ENCODE data around the gene POLR1E.

POLR1E gene

DNA sequence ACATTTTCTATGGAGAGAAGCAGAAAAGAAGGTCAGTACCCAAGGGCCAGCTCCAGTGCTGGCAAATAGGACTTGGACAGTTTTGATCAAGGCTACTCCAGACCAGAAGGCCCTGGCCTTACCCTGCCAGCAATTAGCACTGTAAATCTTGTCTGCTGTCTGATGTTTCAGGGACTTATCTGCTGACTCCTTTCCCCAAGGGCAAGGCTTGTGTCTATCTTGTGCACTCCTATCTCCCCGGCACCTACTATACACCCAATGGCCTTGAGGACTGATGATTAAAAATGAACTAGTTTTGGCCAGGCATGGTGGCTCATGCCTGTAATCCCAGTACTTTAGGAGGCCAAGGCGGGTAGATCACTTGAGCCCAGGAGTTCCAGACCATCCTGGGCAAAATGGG lies 37.2 kb downstream of the POLR1E start:
- Histone ChIP-seq H3K27me3 (ENCODE audit: insufficient read depth, low read length) (no peaks in the 10 kb centered on the region), H2AK5ac (ENCODE audit: low read length) (no peak overlapping the region), H3K4me2 (ENCODE audit: low read length) (no peak overlapping the region), H4K12ac (ENCODE audit: low read depth, low read length) (no peak overlapping the region), H3K9ac (ENCODE audit: low read length) (no peak overlapping the region), H3K9me3 (ENCODE audit: insufficient read depth, low read depth, low read length) (peaks cover 2% of the 10 kb centered on the region), H3K4me3 (ENCODE audit: low read depth, low read length) (no peak overlapping the region), H3K4me1 (ENCODE audit: control insufficient read depth in 1 of 2, insufficient read depth in 2 of 2, low read length in 2 of 2) (no peaks in the 10 kb centered on the region), H2AFZ (ENCODE audit: insufficient read depth, low read length, poor library complexity) (no peak overlapping the region), H2BK5ac (ENCODE audit: low read depth, low read length, poor library complexity) (no peak overlapping the region), H3K79me2 (ENCODE audit: control insufficient read depth, insufficient read depth, low read length, poor library complexity) (no peaks in the 10 kb centered on the region), H4K8ac (ENCODE audit: low read depth, low read length) (no peak overlapping the region), H2BK120ac (ENCODE audit: insufficient read depth, low read length, poor library complexity) (no peak overlapping the region), H3K36me3 (ENCODE audit: control insufficient read depth in 1 of 2, insufficient read depth in 2 of 2, low read length in 2 of 2) (peaks cover 32 to 48% of the 10 kb centered on the region in 2 experiments), H3K14ac (ENCODE audit: low read length) (no peak overlapping the region), H3K79me1 (ENCODE audit: low read length) (no peaks in the 10 kb centered on the region), H4K91ac (ENCODE audit: low read depth, low read length) (no peak overlapping the region), H3K18ac (ENCODE audit: low read length) (no peak overlapping the region), H2BK12ac (ENCODE audit: low read length) (no peak overlapping the region), H3K27ac (ENCODE audit: low read depth, low read length) (no peak overlapping the region), H3K4ac (ENCODE audit: low read depth, low read length) (no peak overlapping the region), H3K23ac (ENCODE audit: low read length) (no peak overlapping the region)
- no CpG with 5 or more reads among the region's 2 CpGs for WGBS (ENCODE audit: extremely low coverage, insufficient coverage, insufficient read length)
- no peak for DNase-seq

DNA sequence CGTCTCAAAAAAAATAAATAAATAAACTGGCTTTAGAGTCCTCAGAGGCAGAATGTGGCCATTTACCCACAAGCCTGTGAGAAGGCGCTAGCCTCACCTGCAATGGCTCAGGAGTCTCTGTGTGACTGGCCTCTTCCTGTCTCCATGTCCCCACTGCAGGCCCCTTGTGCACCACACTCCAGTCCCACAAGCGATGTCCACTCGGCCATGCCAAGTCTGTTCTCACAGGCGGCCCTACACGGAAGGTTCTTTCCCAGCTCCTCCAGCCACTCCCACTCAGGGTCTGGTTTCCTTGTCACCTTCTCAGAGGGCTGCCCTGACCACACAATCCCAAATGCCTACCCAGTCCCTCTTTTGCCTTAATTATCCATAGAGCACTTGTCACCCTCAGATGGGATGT lies 38.2 kb downstream of the POLR1E start:
- no peaks in the 10 kb centered on the region for H3K79me2 ChIP-seq (ENCODE audit: control insufficient read depth, insufficient read depth, low read length, poor library complexity)
- H3K23ac ChIP-seq (ENCODE audit: low read length) = no peak overlapping the region
- H3K4ac ChIP-seq (ENCODE audit: low read depth, low read length) = no peak overlapping the region
- no peak overlapping the region for H3K18ac ChIP-seq (ENCODE audit: low read length)
- H3K4me1 ChIP-seq (ENCODE audit: control insufficient read depth in 1 of 2, insufficient read depth in 2 of 2, low read length in 2 of 2) = no peaks in the 10 kb centered on the region
- no peak overlapping the region for H4K91ac ChIP-seq (ENCODE audit: low read depth, low read length)
- no peak overlapping the region for H3K4me2 ChIP-seq (ENCODE audit: low read length)
- no peak overlapping the region for H2AFZ ChIP-seq (ENCODE audit: insufficient read depth, low read length, poor library complexity)
- no peak overlapping the region for H4K8ac ChIP-seq (ENCODE audit: low read depth, low read length)
- H2BK12ac ChIP-seq (ENCODE audit: low read length) = no peak overlapping the region
- H3K27me3 ChIP-seq (ENCODE audit: insufficient read depth, low read length) = no peaks in the 10 kb centered on the region
- H3K9ac ChIP-seq (ENCODE audit: low read length) = no peak overlapping the region
- H3K36me3 ChIP-seq (ENCODE audit: control insufficient read depth in 1 of 2, insufficient read depth in 2 of 2, low read length in 2 of 2) = peaks cover 30 to 51% of the 10 kb centered on the region in 2 experiments
- no peak overlapping the region for H3K27ac ChIP-seq (ENCODE audit: low read depth, low read length)
- no peaks in the 10 kb centered on the region for H3K79me1 ChIP-seq (ENCODE audit: low read length)
- no peak overlapping the region for H3K14ac ChIP-seq (ENCODE audit: low read length)
- no peak overlapping the region for H3K4me3 ChIP-seq (ENCODE audit: low read depth, low read length)
- no peak overlapping the region for H2BK5ac ChIP-seq (ENCODE audit: low read depth, low read length, poor library complexity)
- H3K9me3 ChIP-seq (ENCODE audit: insufficient read depth, low read depth, low read length) = no peaks in the 10 kb centered on the region
- no peak for DNase-seq
- H2AK5ac ChIP-seq (ENCODE audit: low read length) = no peak overlapping the region
- no peak overlapping the region for H4K12ac ChIP-seq (ENCODE audit: low read depth, low read length)
- WGBS (ENCODE audit: extremely low coverage, insufficient coverage, insufficient read length) = no CpG with 5 or more reads among the region's 6 CpGs
- H2BK120ac ChIP-seq (ENCODE audit: insufficient read depth, low read length, poor library complexity) = no peak overlapping the region

DNA sequence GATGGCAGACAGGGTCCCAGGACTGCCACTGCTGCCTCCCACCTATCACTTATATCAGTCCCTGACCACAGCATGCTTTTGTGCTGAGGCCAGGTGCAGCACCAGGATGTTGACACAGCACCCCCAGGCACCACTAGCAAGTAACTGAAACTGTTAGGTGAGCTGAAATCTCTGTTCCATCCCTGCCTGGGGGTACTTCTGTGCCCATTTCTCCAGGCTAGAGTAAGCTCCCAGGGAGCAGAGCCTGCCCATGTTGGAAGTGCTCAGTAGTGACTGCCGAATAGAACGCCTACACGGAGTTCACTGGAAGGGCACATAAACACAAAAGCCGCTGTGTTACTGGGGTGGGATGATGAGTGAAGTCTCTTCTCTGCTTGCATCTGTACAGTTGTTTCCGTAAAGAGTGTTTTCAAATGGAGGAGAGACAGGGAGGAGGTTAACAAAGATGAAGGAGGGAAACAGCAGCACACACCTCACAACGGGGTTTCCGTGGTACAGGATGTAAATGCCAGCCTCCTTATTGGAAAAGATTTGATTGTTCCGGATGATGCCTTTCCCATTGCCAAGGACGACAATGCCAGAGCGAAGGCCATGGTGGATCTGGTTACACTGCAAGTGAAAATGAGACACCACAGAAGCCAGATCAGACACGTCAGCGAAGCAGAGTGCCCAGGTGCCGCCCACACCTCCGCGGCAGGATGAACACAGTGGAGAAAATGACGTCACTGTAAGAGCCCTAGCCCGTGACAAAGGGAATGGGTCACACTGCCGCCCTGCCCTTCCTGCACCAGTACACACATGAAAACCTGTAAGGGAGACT lies 43.1 kb downstream of the POLR1E start:
- no peaks in the 10 kb centered on the region for H3K79me2 ChIP-seq (ENCODE audit: control insufficient read depth, insufficient read depth, low read length, poor library complexity)
- no peak overlapping the region for H3K9ac ChIP-seq (ENCODE audit: low read length)
- H3K27ac ChIP-seq (ENCODE audit: low read depth, low read length) = no peak overlapping the region
- no peak overlapping the region for H2BK12ac ChIP-seq (ENCODE audit: low read length)
- H2BK120ac ChIP-seq (ENCODE audit: insufficient read depth, low read length, poor library complexity) = no peak overlapping the region
- H3K18ac ChIP-seq (ENCODE audit: low read length) = no peak overlapping the region
- H3K4me3 ChIP-seq (ENCODE audit: low read depth, low read length) = no peak overlapping the region
- no peaks in the 10 kb centered on the region for H3K4me1 ChIP-seq (ENCODE audit: control insufficient read depth in 1 of 2, insufficient read depth in 2 of 2, low read length in 2 of 2)
- H3K23ac ChIP-seq (ENCODE audit: low read length) = no peak overlapping the region
- H4K91ac ChIP-seq (ENCODE audit: low read depth, low read length) = no peak overlapping the region
- no peak overlapping the region for H3K14ac ChIP-seq (ENCODE audit: low read length)
- H3K27me3 ChIP-seq (ENCODE audit: insufficient read depth, low read length) = no peaks in the 10 kb centered on the region
- H3K79me1 ChIP-seq (ENCODE audit: low read length) = no peaks in the 10 kb centered on the region
- DNase-seq = peak; percentile 35 to 38
- H4K8ac ChIP-seq (ENCODE audit: low read depth, low read length) = no peak overlapping the region
- H2BK5ac ChIP-seq (ENCODE audit: low read depth, low read length, poor library complexity) = no peak overlapping the region
- no CpG with 5 or more reads among the region's 18 CpGs for WGBS (ENCODE audit: extremely low coverage, insufficient coverage, insufficient read length)
- no peak overlapping the region for H3K4me2 ChIP-seq (ENCODE audit: low read length)
- H2AK5ac ChIP-seq (ENCODE audit: low read length) = no peak overlapping the region
- peaks cover 23 to 45% of the 10 kb centered on the region in 2 experiments for H3K36me3 ChIP-seq (ENCODE audit: control insufficient read depth in 1 of 2, insufficient read depth in 2 of 2, low read length in 2 of 2)
- H2AFZ ChIP-seq (ENCODE audit: insufficient read depth, low read length, poor library complexity) = no peak overlapping the region
- no peak overlapping the region for H3K4ac ChIP-seq (ENCODE audit: low read depth, low read length)
- H3K9me3 ChIP-seq (ENCODE audit: insufficient read depth, low read depth, low read length) = no peaks in the 10 kb centered on the region
- no peak overlapping the region for H4K12ac ChIP-seq (ENCODE audit: low read depth, low read length)

DNA sequence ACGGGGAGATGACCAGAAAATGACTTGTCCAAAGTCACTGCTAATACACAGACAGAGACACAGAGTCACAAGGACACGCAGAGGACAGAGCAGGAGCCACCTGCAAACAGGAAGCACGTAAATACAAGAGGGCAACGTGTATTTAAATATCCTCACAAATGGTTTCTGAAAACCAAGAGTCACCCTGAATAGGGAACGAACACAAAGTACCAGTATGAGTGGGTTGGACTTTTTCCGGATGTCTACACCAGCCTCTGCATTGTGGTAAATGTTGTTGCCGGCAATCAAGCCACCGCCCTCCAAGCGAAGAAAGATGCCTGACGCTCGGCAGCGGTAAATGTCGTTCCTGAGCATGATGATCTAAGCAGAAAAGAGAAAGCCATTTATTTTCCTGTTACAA lies 46.0 kb downstream of the POLR1E start:
- H3K9me3 ChIP-seq (ENCODE audit: insufficient read depth, low read depth, low read length) = no peaks in the 10 kb centered on the region
- no peaks in the 10 kb centered on the region for H3K79me1 ChIP-seq (ENCODE audit: low read length)
- no peak overlapping the region for H3K14ac ChIP-seq (ENCODE audit: low read length)
- no peak overlapping the region for H3K4ac ChIP-seq (ENCODE audit: low read depth, low read length)
- H3K27ac ChIP-seq (ENCODE audit: low read depth, low read length) = no peak overlapping the region
- no peak overlapping the region for H2AFZ ChIP-seq (ENCODE audit: insufficient read depth, low read length, poor library complexity)
- H3K18ac ChIP-seq (ENCODE audit: low read length) = no peak overlapping the region
- DNase-seq = no peak
- H4K91ac ChIP-seq (ENCODE audit: low read depth, low read length) = no peak overlapping the region
- no CpG with 5 or more reads among the region's 13 CpGs for WGBS (ENCODE audit: extremely low coverage, insufficient coverage, insufficient read length)
- no peak overlapping the region for H4K8ac ChIP-seq (ENCODE audit: low read depth, low read length)
- H2BK120ac ChIP-seq (ENCODE audit: insufficient read depth, low read length, poor library complexity) = no peak overlapping the region
- H2BK5ac ChIP-seq (ENCODE audit: low read depth, low read length, poor library complexity) = no peak overlapping the region
- H3K27me3 ChIP-seq (ENCODE audit: insufficient read depth, low read length) = no peaks in the 10 kb centered on the region
- H3K9ac ChIP-seq (ENCODE audit: low read length) = no peak overlapping the region
- no peak overlapping the region for H2AK5ac ChIP-seq (ENCODE audit: low read length)
- no peak overlapping the region for H4K12ac ChIP-seq (ENCODE audit: low read depth, low read length)
- H3K23ac ChIP-seq (ENCODE audit: low read length) = no peak overlapping the region
- H2BK12ac ChIP-seq (ENCODE audit: low read length) = no peak overlapping the region
- H3K4me1 ChIP-seq (ENCODE audit: control insufficient read depth in 1 of 2, insufficient read depth in 2 of 2, low read length in 2 of 2) = no peaks in the 10 kb centered on the region
- H3K4me3 ChIP-seq (ENCODE audit: low read depth, low read length) = no peak overlapping the region
- H3K79me2 ChIP-seq (ENCODE audit: control insufficient read depth, insufficient read depth, low read length, poor library complexity) = no peaks in the 10 kb centered on the region
- H3K4me2 ChIP-seq (ENCODE audit: low read length) = no peak overlapping the region
- H3K36me3 ChIP-seq (ENCODE audit: control insufficient read depth in 1 of 2, insufficient read depth in 2 of 2, low read length in 2 of 2) = peaks cover 14 to 40% of the 10 kb centered on the region in 2 experiments
